ENCODE results near the gene SPOCK1. TPM values are rescaled to one million over a fixed set of nuclear protein-coding genes. Genes with fewer than 3 reads are reported as not detected.

SPOCK1 gene
- total RNA-seq, 1 donor from 2014 or later: 900 TPM

DNA sequence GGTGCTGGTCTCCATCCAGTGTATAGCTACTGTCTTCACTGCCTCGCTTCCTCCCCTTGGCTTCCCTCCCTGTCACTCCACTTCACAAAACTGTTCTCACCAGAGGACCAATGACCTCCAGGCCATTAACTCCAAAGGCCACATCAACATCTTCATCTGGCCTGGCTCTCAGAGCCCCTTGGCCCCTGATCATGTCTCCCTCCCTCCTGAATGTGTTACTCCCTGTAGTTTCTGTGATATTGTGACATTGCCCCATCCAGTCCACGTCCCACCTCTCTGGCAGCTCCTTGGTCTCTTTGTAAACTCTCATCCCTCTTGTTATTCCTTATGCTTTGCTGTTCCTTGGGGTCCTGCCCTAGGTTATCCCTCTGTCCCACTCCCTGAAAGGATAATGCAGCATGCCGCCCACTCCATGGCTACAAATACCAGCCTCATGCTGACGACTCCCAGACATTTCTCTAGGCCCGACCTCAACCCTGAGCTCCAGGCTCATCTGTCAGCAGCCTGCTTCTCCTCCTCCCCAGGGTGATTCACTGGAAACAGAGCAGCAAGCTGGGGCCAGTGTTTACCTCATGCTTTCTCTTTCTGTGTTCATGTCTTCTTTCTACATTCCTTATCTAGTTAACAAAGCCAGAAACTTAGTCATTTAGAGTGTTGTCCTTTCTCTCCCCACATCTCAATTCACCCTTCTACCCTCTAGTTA, 312.2 kb downstream of the SPOCK1 start:
- Mint-ChIP-seq H3K27ac (ENCODE audit: unreplicated experiment) (peak overlapping the region; percentile 18), H3K9me3 (ENCODE audit: unreplicated experiment) (no peaks in the 10 kb centered on the region), H3K4me3 (ENCODE audit: unreplicated experiment) (no peak overlapping the region), H3K27me3 (ENCODE audit: unreplicated experiment) (no peaks in the 10 kb centered on the region), H3K36me3 (ENCODE audit: unreplicated experiment) (no peaks in the 10 kb centered on the region), H3K4me1 (ENCODE audit: unreplicated experiment) (peaks cover 7% of the 10 kb centered on the region)
- DNase-seq (ENCODE audit: extremely low spot score, unreplicated experiment): no peak
- TF ChIP-seq CTCF (IDR thresholded peaks at IDR 0.05): no peak

GRCh38 chr5:137185193-137185592, 313.9 kb downstream of the SPOCK1 start:
- H3K36me3 Mint-ChIP-seq (ENCODE audit: unreplicated experiment): no peaks in the 10 kb centered on the region
- H3K4me1 Mint-ChIP-seq (ENCODE audit: unreplicated experiment): peaks cover 7% of the 10 kb centered on the region
- H3K27ac Mint-ChIP-seq (ENCODE audit: unreplicated experiment): no peak overlapping the region
- H3K27me3 Mint-ChIP-seq (ENCODE audit: unreplicated experiment): no peaks in the 10 kb centered on the region
- no peak for DNase-seq (ENCODE audit: extremely low spot score, unreplicated experiment)
- no peak for TF ChIP-seq CTCF (IDR thresholded peaks at IDR 0.05)
- H3K9me3 Mint-ChIP-seq (ENCODE audit: unreplicated experiment): no peaks in the 10 kb centered on the region
- no peak overlapping the region for H3K4me3 Mint-ChIP-seq (ENCODE audit: unreplicated experiment)

GRCh38 chr5:137184734-137185133, 314.4 kb downstream of the SPOCK1 start:
- Mint-ChIP-seq H3K4me3 (ENCODE audit: unreplicated experiment) (no peak overlapping the region), H3K4me1 (ENCODE audit: unreplicated experiment) (peaks cover 7% of the 10 kb centered on the region), H3K9me3 (ENCODE audit: unreplicated experiment) (no peaks in the 10 kb centered on the region), H3K27ac (ENCODE audit: unreplicated experiment) (no peak overlapping the region), H3K36me3 (ENCODE audit: unreplicated experiment) (no peaks in the 10 kb centered on the region), H3K27me3 (ENCODE audit: unreplicated experiment) (no peaks in the 10 kb centered on the region)
- no peak for TF ChIP-seq CTCF (IDR thresholded peaks at IDR 0.05)
- no peak for DNase-seq (ENCODE audit: extremely low spot score, unreplicated experiment)

- H3K4me1 Mint-ChIP-seq (ENCODE audit: unreplicated experiment): peaks cover 7% of the 10 kb centered on the region
- no peak overlapping the region for H3K4me3 Mint-ChIP-seq (ENCODE audit: unreplicated experiment)
- no peak overlapping the region for H3K27ac Mint-ChIP-seq (ENCODE audit: unreplicated experiment)
- no peak for TF ChIP-seq CTCF (IDR thresholded peaks at IDR 0.05)
- DNase-seq (ENCODE audit: extremely low spot score, unreplicated experiment): no peak
- H3K36me3 Mint-ChIP-seq (ENCODE audit: unreplicated experiment): no peaks in the 10 kb centered on the region
- H3K27me3 Mint-ChIP-seq (ENCODE audit: unreplicated experiment): no peaks in the 10 kb centered on the region
- H3K9me3 Mint-ChIP-seq (ENCODE audit: unreplicated experiment): no peaks in the 10 kb centered on the region
Observed at GRCh38 chr5:137182576-137182975, 316.6 kb downstream of the SPOCK1 start.

DNA sequence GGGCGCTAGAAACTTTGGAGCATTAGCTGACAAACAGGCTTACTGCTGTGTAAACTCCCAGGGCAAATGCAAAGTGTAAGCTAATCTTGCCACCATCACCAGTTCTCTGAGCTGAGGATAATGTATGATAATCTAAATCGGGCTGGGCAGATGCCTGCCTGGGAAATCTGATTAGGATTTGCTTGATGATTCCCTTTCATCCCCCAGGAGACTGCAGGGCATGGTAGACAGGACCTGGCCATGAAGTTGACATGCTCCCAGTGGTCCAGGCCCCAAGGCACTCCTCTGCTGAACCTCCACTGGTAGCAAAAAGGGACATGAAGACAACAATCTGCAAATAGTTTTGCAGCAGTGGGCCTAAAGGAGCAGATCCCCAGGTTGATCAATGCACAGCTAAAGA, 317.5 kb downstream of the SPOCK1 start:
- Mint-ChIP-seq H3K4me1 (ENCODE audit: unreplicated experiment) (no peaks in the 10 kb centered on the region), H3K4me3 (ENCODE audit: unreplicated experiment) (no peak overlapping the region), H3K9me3 (ENCODE audit: unreplicated experiment) (no peaks in the 10 kb centered on the region), H3K27me3 (ENCODE audit: unreplicated experiment) (no peaks in the 10 kb centered on the region), H3K36me3 (ENCODE audit: unreplicated experiment) (peaks cover 2% of the 10 kb centered on the region), H3K27ac (ENCODE audit: unreplicated experiment) (no peak overlapping the region)
- DNase-seq (ENCODE audit: extremely low spot score, unreplicated experiment): no peak
- TF ChIP-seq CTCF (IDR thresholded peaks at IDR 0.05): no peak

All from osteocyte (in vitro differentiated cells).